Caco-2 (cell line): ENCODE data around the gene TXNL4B. TPM values are rescaled to one million over a fixed set of nuclear protein-coding genes. Genes with fewer than 3 reads are reported as not detected.

Experiments used
- BruUV-seq: library from RNA; stranded (reverse); fragments of 400-500 nt; replicated peaks from 2 replicates; lab custom pipeline; 2021; lab: Mats Ljungman, UMichigan
- CTCF ChIA-PET: fragments of 300-600 bp; sonication (Branson Sonifier 250); formaldehyde crosslinking; loops from one replicate; lab custom pipeline; 2022; ENCODE audit warnings: antibody characterized with exemption; lab: Charles Lee
- POLR2A ChIA-PET: fragments of 300-600 bp; sonication (Branson Sonifier 250); formaldehyde crosslinking; loops from one replicate; lab custom pipeline; 2022; ENCODE audit warnings: antibody characterized with exemption; lab: Charles Lee
- DNase-seq, 2 experiments: peaks; one replicate each; pipeline versions ENCODE4 v3.0.0 to v3.0.0-alpha.2; 2020 to 2022
- H3K27me3 ChIP-seq: replicated peaks from 2 replicates; pipeline ENCODE4 v1.6.0; 2011; ENCODE audit warnings: low read length; ENCODE audit not compliant: control insufficient read depth, insufficient read depth
- H3K36me3 ChIP-seq: 2 replicates; pipeline ENCODE4 v1.5.1; 2011; ENCODE audit warnings: low read length; ENCODE audit not compliant: control insufficient read depth, insufficient read depth
- H3K4me1 ChIP-seq: fragments of 250-450 bp; sonication (Bioruptor Pico); 2 replicates; pipeline ENCODE4 v1.5.1; 2020; ENCODE audit warnings: mild to moderate bottlenecking
- H3K4me3 ChIP-seq: 2 replicates; pipeline ENCODE4 v1.5.1; 2011; ENCODE audit warnings: low read depth, mild to moderate bottlenecking, control low read depth, low read length
- H3K9me3 ChIP-seq: fragments of 250-450 bp; sonication (Bioruptor Pico); 2 replicates; pipeline ENCODE4 v1.5.1; 2020; ENCODE audit warnings: mild to moderate bottlenecking, moderate library complexity
- H3K27ac Mint-ChIP-seq: one replicate; pipeline ENCODE4 v1.8.0; 2022; ENCODE audit warnings: mixed read lengths; ENCODE audit not compliant: unreplicated experiment
- H3K27me3 Mint-ChIP-seq: one replicate; pipeline ENCODE4 v1.8.0; 2022; ENCODE audit warnings: mixed read lengths; ENCODE audit not compliant: insufficient read depth, unreplicated experiment
- H3K36me3 Mint-ChIP-seq: one replicate; pipeline ENCODE4 v1.8.0; 2022; ENCODE audit warnings: mild to moderate bottlenecking, mixed read lengths; ENCODE audit not compliant: insufficient read depth, unreplicated experiment
- H3K4me1 Mint-ChIP-seq: one replicate; pipeline ENCODE4 v1.8.0; 2022; ENCODE audit warnings: low read depth, mixed read lengths; ENCODE audit not compliant: unreplicated experiment
- H3K4me3 Mint-ChIP-seq: one replicate; pipeline ENCODE4 v1.8.0; 2022; ENCODE audit warnings: mild to moderate bottlenecking, moderate library complexity, mixed read lengths; ENCODE audit not compliant: unreplicated experiment
- H3K9me3 Mint-ChIP-seq: one replicate; pipeline ENCODE4 v1.8.0; 2022; ENCODE audit warnings: mixed read lengths; ENCODE audit not compliant: unreplicated experiment
- intact Hi-C: fragments of 100-400 bp; cut with micrococcal nuclease; formaldehyde crosslinking; loops from one replicate; pipeline ENCODE4 v1.10.0; 2022; ENCODE audit not compliant: unreplicated experiment
- total RNA-seq: library from RNA; stranded (reverse); gene quantifications from 2 replicates; pipeline ENCODE4 v1.2.3, GENCODE V29; 2022
- TF ChIP-seq, protein P1 (sequence below), 2 experiments: fragments of 200-600 bp in 1 of 2; IDR thresholded peaks; 1 replicate in 1 of 2; 2 replicates in 1 of 2; pipeline versions ENCODE4 v1.5.1 to v1.8.0; 2011 to 2022; ENCODE audit warnings: antibody characterized with exemption in 1 of 2, control low read depth in 1 of 2, inconsistent platforms in 1 of 2, low read depth in 1 of 2, low read length in 1 of 2, mild to moderate bottlenecking in 1 of 2, moderate library complexity in 1 of 2; ENCODE audit not compliant: insufficient read depth in 1 of 2, severe bottlenecking in 1 of 2, unreplicated experiment in 1 of 2

The TXNL4B gene
- total RNA-seq, 1 experiment from 2014 or later, result 17.9 TPM

DNA sequence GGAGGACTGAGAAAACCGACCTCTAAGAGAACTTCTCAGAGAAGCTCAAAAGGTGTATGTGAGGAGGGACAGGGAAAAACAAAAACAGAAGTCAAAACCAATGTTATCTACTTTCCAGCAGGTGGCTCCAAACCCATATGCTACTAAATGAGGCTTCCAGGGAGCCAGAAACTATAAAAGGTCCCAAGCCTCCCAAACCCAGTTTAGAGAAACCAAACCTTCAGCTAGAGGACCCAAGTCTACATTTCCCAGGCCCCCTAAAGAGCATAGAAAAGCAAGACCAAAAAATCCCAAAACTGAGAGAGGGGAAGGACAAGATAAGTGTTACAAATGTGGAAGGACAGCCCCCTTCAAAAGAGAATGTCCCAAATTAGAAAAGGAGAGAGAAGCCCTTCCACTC is 26.7 kb downstream of the TXNL4B start:
- BruUV-seq, result no TSS peak
- no peaks in the 10 kb centered on the region for H3K9me3 ChIP-seq
- no peak overlapping the region for H3K4me3 ChIP-seq
- no peaks in the 10 kb centered on the region for H3K27me3 ChIP-seq
- TF ChIP-seq, protein P1, sequence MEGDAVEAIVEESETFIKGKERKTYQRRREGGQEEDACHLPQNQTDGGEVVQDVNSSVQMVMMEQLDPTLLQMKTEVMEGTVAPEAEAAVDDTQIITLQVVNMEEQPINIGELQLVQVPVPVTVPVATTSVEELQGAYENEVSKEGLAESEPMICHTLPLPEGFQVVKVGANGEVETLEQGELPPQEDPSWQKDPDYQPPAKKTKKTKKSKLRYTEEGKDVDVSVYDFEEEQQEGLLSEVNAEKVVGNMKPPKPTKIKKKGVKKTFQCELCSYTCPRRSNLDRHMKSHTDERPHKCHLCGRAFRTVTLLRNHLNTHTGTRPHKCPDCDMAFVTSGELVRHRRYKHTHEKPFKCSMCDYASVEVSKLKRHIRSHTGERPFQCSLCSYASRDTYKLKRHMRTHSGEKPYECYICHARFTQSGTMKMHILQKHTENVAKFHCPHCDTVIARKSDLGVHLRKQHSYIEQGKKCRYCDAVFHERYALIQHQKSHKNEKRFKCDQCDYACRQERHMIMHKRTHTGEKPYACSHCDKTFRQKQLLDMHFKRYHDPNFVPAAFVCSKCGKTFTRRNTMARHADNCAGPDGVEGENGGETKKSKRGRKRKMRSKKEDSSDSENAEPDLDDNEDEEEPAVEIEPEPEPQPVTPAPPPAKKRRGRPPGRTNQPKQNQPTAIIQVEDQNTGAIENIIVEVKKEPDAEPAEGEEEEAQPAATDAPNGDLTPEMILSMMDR (IDR thresholded peaks at IDR 0.05; ENCODE audit: insufficient read depth in 1 of 2, low read depth in 1 of 2, low read length in 1 of 2, severe bottlenecking in 1 of 2, unreplicated experiment in 1 of 2), result peak; percentile 73 to 74
- intact Hi-C loops, result loop anchor here (1.0 to 2.0 kb wide), 3 partner anchors 27 to 58 kb away; partner anchors contain the start of genes DHX38 and TXNL4B
- Mint-ChIP-seq H3K27ac (no peak overlapping the region), H3K27me3 (no peaks in the 10 kb centered on the region), H3K36me3 (no peaks in the 10 kb centered on the region), H3K4me3 (no peak overlapping the region), H3K4me1 (peaks cover 9% of the 10 kb centered on the region), H3K9me3 (no peaks in the 10 kb centered on the region)
- ChIA-PET POLR2A (no interaction called here), CTCF (interaction anchor here (0.8 to 1.8 kb wide), 7 partner anchors 20 to 52 kb away, joined by 3 to 13 read pairs (median 4); partner anchors contain the start of genes DHX38 and TXNL4B)
- peak in 1 of 2 experiments; percentile 39 for DNase-seq
- no peaks in the 10 kb centered on the region; the same call in 1 of the 2 replicates for H3K4me1 ChIP-seq
- no peaks in the 10 kb centered on the region for H3K36me3 ChIP-seq

DNA sequence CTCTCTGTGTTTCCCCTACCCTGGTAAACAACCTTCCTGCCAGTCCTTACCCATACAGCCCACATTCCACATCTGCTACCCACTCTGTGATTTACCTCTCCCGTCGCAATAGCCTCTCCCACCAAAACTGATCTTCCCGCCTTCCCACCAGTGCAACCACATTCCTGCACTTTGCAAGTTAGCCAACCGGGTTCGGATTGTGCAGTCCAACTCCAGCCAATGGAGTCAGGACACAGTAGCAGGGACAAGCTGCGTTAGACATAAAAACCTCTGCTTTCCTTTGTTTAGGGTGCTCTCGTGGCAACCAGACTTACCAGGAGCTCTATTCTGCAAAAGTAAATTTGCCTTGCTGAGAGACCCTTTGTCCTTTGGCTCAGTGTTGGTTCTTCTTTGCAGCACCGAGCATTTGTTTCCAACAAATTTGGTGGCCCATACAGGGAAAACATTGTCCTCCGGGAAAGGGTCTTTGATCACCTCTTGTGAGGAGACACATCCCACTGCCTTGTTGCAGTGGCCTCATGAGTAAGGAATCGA is 29.0 kb downstream of the TXNL4B start:
- H3K27ac Mint-ChIP-seq, result no peak overlapping the region
- BruUV-seq, result no TSS peak
- H3K4me1 ChIP-seq, result no peaks in the 10 kb centered on the region; the same call in 1 of the 2 replicates
- H3K4me1 Mint-ChIP-seq, result peaks cover 9% of the 10 kb centered on the region
- no peak for DNase-seq
- ChIA-PET CTCF (no interaction called here), POLR2A (no interaction called here)
- no peak overlapping the region for H3K4me3 Mint-ChIP-seq
- H3K27me3 Mint-ChIP-seq, result no peaks in the 10 kb centered on the region
- intact Hi-C loops, result no loop called here
- TF ChIP-seq, protein P1 (IDR thresholded peaks at IDR 0.05; ENCODE audit: insufficient read depth in 1 of 2, low read depth in 1 of 2, low read length in 1 of 2, severe bottlenecking in 1 of 2, unreplicated experiment in 1 of 2), result no peak
- no peaks in the 10 kb centered on the region for H3K9me3 Mint-ChIP-seq
- no peak overlapping the region for H3K4me3 ChIP-seq
- H3K36me3 Mint-ChIP-seq, result no peaks in the 10 kb centered on the region
- H3K27me3 ChIP-seq, result no peaks in the 10 kb centered on the region
- H3K36me3 ChIP-seq, result no peaks in the 10 kb centered on the region
- no peaks in the 10 kb centered on the region for H3K9me3 ChIP-seq

DNA sequence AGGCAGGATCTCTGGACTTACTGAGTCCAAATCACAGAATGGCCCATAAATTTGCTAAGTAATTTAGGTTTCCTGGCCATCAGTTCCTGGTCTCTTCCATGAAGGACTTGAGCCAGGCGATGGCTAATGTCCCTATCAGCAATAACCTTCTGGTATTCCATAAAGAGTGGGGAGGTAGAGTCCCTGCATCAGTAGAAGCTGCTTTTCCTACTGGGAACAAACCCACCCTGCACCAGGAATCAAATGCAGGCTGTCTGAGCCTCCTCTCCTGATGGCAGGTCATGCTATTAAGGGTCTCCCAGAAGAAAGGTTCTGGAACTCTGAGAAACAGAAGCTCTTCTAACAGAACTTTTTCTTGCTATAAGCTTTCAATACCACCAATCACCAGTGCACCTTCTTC is 31.9 kb downstream of the TXNL4B start:
- H3K27ac Mint-ChIP-seq, result no peak overlapping the region
- ChIA-PET CTCF (no interaction called here), POLR2A (no interaction called here)

More for the DNA sequence above, 31.9 kb downstream of the TXNL4B start:
- no peak overlapping the region for H3K4me3 ChIP-seq
- Mint-ChIP-seq H3K9me3 (no peaks in the 10 kb centered on the region), H3K4me1 (peaks cover 9% of the 10 kb centered on the region), H3K36me3 (no peaks in the 10 kb centered on the region), H3K27me3 (peaks cover 2% of the 10 kb centered on the region), H3K4me3 (no peak overlapping the region)
- no peaks in the 10 kb centered on the region for H3K9me3 ChIP-seq
- DNase-seq, result no peak
- H3K27me3 ChIP-seq, result no peaks in the 10 kb centered on the region
- intact Hi-C loops, result no loop called here
- no peaks in the 10 kb centered on the region; the same call in 1 of the 2 replicates for H3K4me1 ChIP-seq
- TF ChIP-seq, protein P1 (IDR thresholded peaks at IDR 0.05; ENCODE audit: insufficient read depth in 1 of 2, low read depth in 1 of 2, low read length in 1 of 2, severe bottlenecking in 1 of 2, unreplicated experiment in 1 of 2), result no peak
- no peaks in the 10 kb centered on the region for H3K36me3 ChIP-seq
- BruUV-seq, result no TSS peak
